ENCODE measurements around the gene ARHGEF39.
A peak's percentile ranks its signal among the peaks of the same experiment; 100 is the strongest.

ARHGEF39 gene

GRCh38 chr9:35666549-35666948 is 1.6 kb upstream of the ARHGEF39 start:
- TF ChIP-seq GABPA (IDR thresholded peaks at IDR 0.05; ENCODE audit: low read depth) (no peak), SPI1 (IDR thresholded peaks at IDR 0.05; ENCODE audit: borderline replicate concordance, low read depth) (no peak)
- Histone ChIP-seq H3K4me3 (replicated peaks; ENCODE audit: insufficient read depth, low read length) (no peak overlapping the region), H3K27ac (replicated peaks) (no peak overlapping the region), H3K27me3 (ENCODE audit: insufficient read depth, poor library complexity, severe bottlenecking) (no peaks in the 10 kb centered on the region)
- no peak for DNase-seq (ENCODE audit: low read depth in 1 of 2, low spot score in 1 of 2)

- DNase-seq (ENCODE audit: low read depth in 1 of 2, low spot score in 1 of 2): no peak
- H3K27ac ChIP-seq (replicated peaks): no peak overlapping the region
- H3K4me3 ChIP-seq (replicated peaks; ENCODE audit: insufficient read depth, low read length): no peak overlapping the region
- TF ChIP-seq REST (IDR thresholded peaks at IDR 0.05; ENCODE audit: insufficient replicate concordance, low read depth) (no peak), POLR2AphosphoS5 (IDR thresholded peaks at IDR 0.05; ENCODE audit: low read depth) (no peak)
- no peaks in the 10 kb centered on the region for H3K27me3 ChIP-seq (ENCODE audit: insufficient read depth, poor library complexity, severe bottlenecking)
Observed at GRCh38 chr9:35666045-35666444, 1.1 kb upstream of the ARHGEF39 start.

GRCh38 chr9:35665471-35665818 is 450 bp upstream of the ARHGEF39 start:
- no peak for DNase-seq (ENCODE audit: low read depth in 1 of 2, low spot score in 1 of 2)
- Histone ChIP-seq H3K27me3 (ENCODE audit: insufficient read depth, poor library complexity, severe bottlenecking) (no peaks in the 10 kb centered on the region), H3K4me3 (replicated peaks; ENCODE audit: insufficient read depth, low read length) (peak overlapping the region; percentile 64), H3K27ac (replicated peaks) (peak overlapping the region; percentile 74)
- TF ChIP-seq CTCF (IDR thresholded peaks at IDR 0.05; ENCODE audit: insufficient read depth, low read length) (no peak), REST (IDR thresholded peaks at IDR 0.05; ENCODE audit: insufficient replicate concordance, low read depth) (no peak), GABPA (IDR thresholded peaks at IDR 0.05; ENCODE audit: low read depth) (no peak), POLR2AphosphoS5 (IDR thresholded peaks at IDR 0.05; ENCODE audit: low read depth) (no peak), SPI1 (IDR thresholded peaks at IDR 0.05; ENCODE audit: borderline replicate concordance, low read depth) (no peak)

GRCh38 chr9:35662437-35662836 is 2.6 kb downstream of the ARHGEF39 start:
- Histone ChIP-seq H3K27ac (replicated peaks) (no peak overlapping the region), H3K4me3 (replicated peaks; ENCODE audit: insufficient read depth, low read length) (no peak overlapping the region), H3K27me3 (ENCODE audit: insufficient read depth, poor library complexity, severe bottlenecking) (no peaks in the 10 kb centered on the region)
- TF ChIP-seq REST (IDR thresholded peaks at IDR 0.05; ENCODE audit: insufficient replicate concordance, low read depth): no peak
- TF ChIP-seq POLR2AphosphoS5 (IDR thresholded peaks at IDR 0.05; ENCODE audit: low read depth): no peak
- no peak for TF ChIP-seq CTCF (IDR thresholded peaks at IDR 0.05; ENCODE audit: insufficient read depth, low read length)
- TF ChIP-seq SPI1 (IDR thresholded peaks at IDR 0.05; ENCODE audit: borderline replicate concordance, low read depth): no peak
- TF ChIP-seq GABPA (IDR thresholded peaks at IDR 0.05; ENCODE audit: low read depth): no peak
- DNase-seq (ENCODE audit: low read depth in 1 of 2, low spot score in 1 of 2): no peak
